H1 (cell line): ENCODE measurements around the gene MYL7. TPM values are rescaled to one million over a fixed set of nuclear protein-coding genes. Genes with fewer than 3 reads are reported as not detected.

Source experiments
- CTCF ChIA-PET: fragments of 300-600 bp; sonication (Branson Sonifier 250); formaldehyde crosslinking; loops from one replicate; lab custom pipeline; 2021; ENCODE audit not compliant: partially characterized antibody; lab: Charles Lee
- POLR2A ChIA-PET: fragments of 300-600 bp; sonication (Branson Sonifier 250); formaldehyde crosslinking; loops from one replicate; lab custom pipeline; 2021; ENCODE audit warnings: inconsistent platforms; ENCODE audit not compliant: partially characterized antibody; lab: Charles Lee
- DNase-seq, 2 experiments: peaks; one replicate each; pipeline versions ENCODE4 v3.0.0 to v3.0.0-alpha.2; 2010 to 2022; ENCODE audit warnings: low spot score in 2 of 2, low read depth in 1 of 2, mixed read lengths in 1 of 2
- FAIRE-seq: peaks from 2 replicates; lab custom pipeline; 2011; peaks lifted over from hg19 to GRCh38; lab: Jason Lieb, UNC
- H2AFZ ChIP-seq: 2 replicates; pipeline ENCODE4 v1.8.1; 2012; ENCODE audit warnings: low read length, inconsistent platforms
- H2AK5ac ChIP-seq: 2 replicates; pipeline ENCODE4 v1.6.1; 2013; ENCODE audit warnings: low read depth, low read length
- H2BK120ac ChIP-seq: replicated peaks from 2 replicates; pipeline ENCODE3; 2013; ENCODE audit warnings: low read depth, low read length, inconsistent platforms
- H2BK12ac ChIP-seq: 2 replicates; pipeline ENCODE4 v1.6.1; 2013; ENCODE audit warnings: low read depth, low read length
- H2BK15ac ChIP-seq: 2 replicates; pipeline ENCODE4 v1.6.1; 2013; ENCODE audit warnings: low read length
- H2BK20ac ChIP-seq: 2 replicates; pipeline ENCODE4 v1.6.1; 2013; ENCODE audit warnings: low read length
- H2BK5ac ChIP-seq: 2 replicates; pipeline ENCODE4 v1.6.1; 2013; ENCODE audit warnings: low read depth, low read length
- H3K14ac ChIP-seq: 2 replicates; pipeline ENCODE4 v1.6.1; 2013; ENCODE audit warnings: inconsistent platforms; ENCODE audit not compliant: insufficient read length
- H3K18ac ChIP-seq: 2 replicates; pipeline ENCODE4 v1.6.1; 2013; ENCODE audit warnings: low read length; ENCODE audit errors: extremely low read depth
- H3K23ac ChIP-seq: 2 replicates; pipeline ENCODE4 v1.6.1; 2013; ENCODE audit warnings: inconsistent platforms; ENCODE audit not compliant: insufficient read length
- H3K23me2 ChIP-seq: 2 replicates; pipeline ENCODE4 v1.6.1; 2013; ENCODE audit warnings: low read depth, low read length
- H3K27ac ChIP-seq: 2 replicates; pipeline ENCODE4 v1.6.1; 2011; ENCODE audit warnings: low read depth, low read length, inconsistent platforms
- H3K27me3 ChIP-seq, 4 experiments: replicated peaks in 1 of 4; 1 replicate in 1 of 4; 2 replicates in 3 of 4; pipeline versions ENCODE4 v1.6.1 to v1.8.1; 2011 to 2013; ENCODE audit warnings: low read length in 3 of 4, mild to moderate bottlenecking in 3 of 4, inconsistent platforms in 2 of 4, mixed read lengths in 2 of 4, moderate library complexity in 1 of 4; ENCODE audit not compliant: control insufficient read depth in 3 of 4, insufficient read depth in 3 of 4; ENCODE audit errors: extremely low read depth in 1 of 4
- H3K36me3 ChIP-seq, 4 experiments: 2 replicates each; pipeline versions ENCODE4 v1.6.1 to v1.8.1; 2011 to 2013; ENCODE audit warnings: mild to moderate bottlenecking in 4 of 4, low read length in 3 of 4, moderate library complexity in 2 of 4, control low read depth in 1 of 4, inconsistent platforms in 1 of 4; ENCODE audit not compliant: insufficient read depth in 4 of 4, control insufficient read depth in 2 of 4
- H3K4ac ChIP-seq: replicated peaks from 2 replicates; pipeline ENCODE3; 2013; ENCODE audit warnings: low read length, low read depth, mixed read lengths, inconsistent platforms; ENCODE audit not compliant: insufficient read length
- H3K4me1 ChIP-seq, 4 experiments: replicated peaks in 1 of 4; 1 replicate in 1 of 4; 2 replicates in 3 of 4; pipeline versions ENCODE4 v1.6.1 to v1.8.1; 2011 to 2013; ENCODE audit warnings: low read length in 3 of 4, inconsistent platforms in 2 of 4, mixed read lengths in 1 of 4; ENCODE audit not compliant: insufficient read depth in 4 of 4, control insufficient read depth in 3 of 4
- H3K4me2 ChIP-seq, 2 experiments: 2 replicates each; pipeline versions ENCODE4 v1.6.1 to v1.8.1; 2011 to 2013; ENCODE audit warnings: low read depth in 2 of 2, low read length in 2 of 2, control low read depth in 1 of 2, inconsistent platforms in 1 of 2, mild to moderate bottlenecking in 1 of 2; ENCODE audit not compliant: insufficient read depth in 1 of 2
- H3K4me3 ChIP-seq, 4 experiments: fragments of 200-600, 300-600 bp in 1 of 4; sonication (generic), shearing (Covaris generic), sonication (Bioruptor Twin) in 1 of 4; 2 replicates each; pipeline versions ENCODE4 v1.5.1 to v1.8.1; 2011 to 2016; ENCODE audit warnings: low read length in 4 of 4, low read depth in 3 of 4, control low read depth in 2 of 4, inconsistent platforms in 2 of 4, mild to moderate bottlenecking in 2 of 4, mixed read lengths in 1 of 4, moderate library complexity in 1 of 4; ENCODE audit not compliant: insufficient read depth in 2 of 4; ENCODE audit errors: extremely low read depth in 1 of 4
- H3K56ac ChIP-seq: replicated peaks from 2 replicates; pipeline ENCODE3; 2013; ENCODE audit warnings: low read depth, mild to moderate bottlenecking, mixed read lengths, low read length, inconsistent platforms; ENCODE audit not compliant: insufficient read length
- H3K79me1 ChIP-seq: 2 replicates; pipeline ENCODE4 v1.6.1; 2013; ENCODE audit warnings: low read depth, low read length, control low read depth
- H3K79me2 ChIP-seq, 2 experiments: 2 replicates each; pipeline versions ENCODE4 v1.6.1 to v1.8.1; 2012 to 2013; ENCODE audit warnings: low read length in 2 of 2, mild to moderate bottlenecking in 2 of 2, inconsistent platforms in 1 of 2; ENCODE audit not compliant: insufficient read depth in 2 of 2, control insufficient read depth in 1 of 2
- H3K9ac ChIP-seq, 4 experiments: replicated peaks in 1 of 4; 1 replicate in 1 of 4; 2 replicates in 3 of 4; pipeline versions ENCODE4 v1.6.1 to v1.8.1; 2011 to 2013; ENCODE audit warnings: low read depth in 3 of 4, low read length in 3 of 4, control low read depth in 2 of 4, mild to moderate bottlenecking in 2 of 4, moderate library complexity in 2 of 4, inconsistent platforms in 1 of 4; ENCODE audit errors: extremely low read depth in 1 of 4
- H3K9me3 ChIP-seq, 2 experiments: 2 replicates each; pipeline versions ENCODE4 v1.6.1 to v1.8.1; 2012 to 2013; ENCODE audit warnings: mild to moderate bottlenecking in 2 of 2, moderate library complexity in 2 of 2, control low read depth in 1 of 2, inconsistent platforms in 1 of 2, low read depth in 1 of 2, low read length in 1 of 2, mixed read lengths in 1 of 2; ENCODE audit not compliant: insufficient read depth in 2 of 2
- H4K20me1 ChIP-seq, 2 experiments: replicated peaks in 1 of 2; 2 replicates each; pipeline versions ENCODE3 to v1.8.1; 2011 to 2013; ENCODE audit warnings: inconsistent platforms in 2 of 2, low read length in 2 of 2, mild to moderate bottlenecking in 1 of 2; ENCODE audit not compliant: insufficient read depth in 2 of 2, control insufficient read depth in 1 of 2
- H4K5ac ChIP-seq: 2 replicates; pipeline ENCODE4 v1.6.1; 2013; ENCODE audit warnings: low read length, low read depth, mixed read lengths, inconsistent platforms; ENCODE audit not compliant: insufficient read length
- H4K8ac ChIP-seq: 2 replicates; pipeline ENCODE4 v1.8.0; 2013; ENCODE audit warnings: mild to moderate bottlenecking, moderate library complexity, low read length, inconsistent platforms; ENCODE audit not compliant: insufficient read depth; ENCODE audit errors: extremely low read depth
- H4K91ac ChIP-seq: replicated peaks from 2 replicates; pipeline ENCODE3; 2013; ENCODE audit warnings: low read length, mixed read lengths, inconsistent platforms; ENCODE audit not compliant: insufficient read length
- RFX5 ChIP-seq: IDR thresholded peaks from 2 replicates; pipeline ENCODE4 v1.6.1; 2011; ENCODE audit warnings: low read depth, low read length, improper control_type of control experiment, borderline replicate concordance
- WGBS, 2 experiments: shearing (Covaris generic) in 1 of 2; methylation state at CpG; one replicate each; pipeline versions ENCODE4 v1.1.6 to v1.1.7; 2013 to 2015; ENCODE audit warnings: low lambda C conversion rate in 2 of 2, mixed read lengths in 2 of 2, inconsistent platforms in 1 of 2, low coverage in 1 of 2, missing lambda C conversion rate in 1 of 2; ENCODE audit not compliant: insufficient replicate concordance in 2 of 2, insufficient coverage in 1 of 2, insufficient read length in 1 of 2; ENCODE audit errors: extremely low coverage in 1 of 2, missing lambda C conversion rate in 1 of 2; 5-methylcytosine and 5-hydroxymethylcytosine counted together
- polyA plus RNA-seq, 7 experiments: library from polyadenylated mRNA; depleted of rRNA in 3 of 7; stranded (reverse) in 5 of 7; unstranded in 2 of 7; fragments of >200 nt in 5 of 7; fragments of 200-250 nt in 2 of 7; gene quantifications; 1 replicate in 5 of 7; 2 replicates in 1 of 7; 4 replicates in 1 of 7; pipeline versions ENCODE4 v1.2.1 to v1.2.3, GENCODE V29; 2011 to 2013; ENCODE audit warnings: missing spikeins in 2 of 7, mixed read lengths in 2 of 7
- total RNA-seq: library from RNA; stranded (reverse); fragmentation: NEBNext Ultra II Directional; extraction: Animal tissue kit (Norgen Biotek cat#: 25700); gene quantifications from 2 replicates; pipeline ENCODE4 v1.2.1, GENCODE V29; 2021

MYL7 gene
- total and polyA plus RNA-seq, 2 of the 8 experiments (the other 6 are each of a cell fraction or from before 2014, with no cell fraction given), result 3.3 to 3.4 TPM

DNA sequence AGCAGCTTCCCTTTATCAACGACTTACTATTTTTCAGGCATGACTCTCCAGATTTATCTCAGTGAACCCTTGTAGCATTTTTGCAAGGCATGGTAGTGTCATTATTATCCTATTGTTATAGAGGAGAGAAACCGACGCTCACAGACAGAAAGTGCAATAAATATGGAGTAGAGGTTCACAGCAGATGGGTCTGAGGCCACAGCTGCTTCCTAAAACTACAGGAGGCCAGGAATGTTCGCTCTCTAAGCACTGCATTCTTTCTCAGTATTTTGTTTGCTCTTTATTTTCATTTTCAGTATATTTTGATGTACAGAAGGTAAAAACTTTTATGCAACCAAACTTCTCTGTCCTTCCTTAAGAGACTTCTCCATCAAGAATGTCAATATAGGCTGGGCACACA, 41.5 kb downstream of the MYL7 start:
- ChIA-PET CTCF (interaction anchor here (0.9 to 3.7 kb wide), 5 partner anchors 11 to 137 kb away, joined by 3 to 17 read pairs (median 3); no protein-coding TSS in a partner anchor), POLR2A (no interaction called here)
- Histone ChIP-seq H2BK5ac (no peak overlapping the region), H3K9ac (no peak overlapping the region), H4K5ac (no peak overlapping the region), H4K8ac (no peak overlapping the region), H3K4me2 (no peak overlapping the region), H3K56ac (no peak overlapping the region), H3K4me3 (no peak overlapping the region), H3K79me1 (no peaks in the 10 kb centered on the region), H3K27ac (no peak overlapping the region), H2BK20ac (no peak overlapping the region; the same call in 1 of the 2 replicates), H2BK120ac (no peak overlapping the region), H2AFZ (no peak overlapping the region), H3K23me2 (peaks cover 9% of the 10 kb centered on the region; the same call in 1 of the 2 replicates), H4K91ac (no peak overlapping the region), H3K9me3 (no peaks in the 10 kb centered on the region), H3K4ac (no peak overlapping the region), H4K20me1 (no peaks in the 10 kb centered on the region), H3K23ac (no peak overlapping the region), H2AK5ac (no peak overlapping the region), H3K14ac (no peak overlapping the region), H3K4me1 (peaks cover 0 to 4% (median 3%) of the 10 kb centered on the region in 4 experiments; a peak in 4 of 7 replicates), H3K18ac (no peak overlapping the region)
- no peak for DNase-seq
- no peak for TF ChIP-seq RFX5
- TF ChIP-seq, all 59 proteins: peak for 0
- Histone ChIP-seq H2BK15ac (no peak overlapping the region), H3K79me2 (no peaks in the 10 kb centered on the region), H3K36me3 (no peaks in the 10 kb centered on the region), H3K27me3 (peaks cover 0 to 17% (median 5%) of the 10 kb centered on the region in 4 experiments; a peak in 6 of 7 replicates), H2BK12ac (no peak overlapping the region)
- WGBS, 2 experiments, result 74% methylated on average over 4 of the region's 4 CpGs; no CpG with 5 or more reads in 1 of the 2 experiments
- FAIRE-seq, result no peak
